GM12878 (cell line): ENCODE results near the gene SLC6A20.

Source experiments
- CEBPB ChIP-seq, 2 experiments: fragments of 150-350 bp in 1 of 2; IDR thresholded peaks; 2 replicates each; pipeline ENCODE4 v1.6.1; 2012 to 2014; ENCODE audit warnings: low read depth in 2 of 2, low read length in 2 of 2, borderline replicate concordance in 1 of 2, inconsistent platforms in 1 of 2
- EP300 ChIP-seq, 2 experiments: fragments of 150-350 bp in 1 of 2; IDR thresholded peaks; 2 replicates each; pipeline ENCODE4 v1.6.1; 2011 to 2012; ENCODE audit warnings: low read depth in 2 of 2, low read length in 2 of 2, borderline replicate concordance in 1 of 2, improper control_type of control experiment in 1 of 2, inconsistent platforms in 1 of 2; ENCODE audit not compliant: control insufficient read depth in 1 of 2
- JUNB ChIP-seq: IDR thresholded peaks from 2 replicates; pipeline ENCODE4 v1.6.1; 2016; ENCODE audit warnings: antibody characterized with exemption, mild to moderate bottlenecking
- JUND ChIP-seq: IDR thresholded peaks from 2 replicates; pipeline ENCODE4 v1.6.1; 2012; ENCODE audit warnings: low read depth, mild to moderate bottlenecking, low read length, improper control_type of control experiment, moderate library complexity
- POLR2A ChIP-seq: IDR thresholded peaks from 2 replicates; pipeline ENCODE4 v1.6.1; 2011; ENCODE audit warnings: low read depth, mild to moderate bottlenecking, low read length
- POLR2AphosphoS5 ChIP-seq: IDR thresholded peaks from 2 replicates; pipeline ENCODE4 v1.6.1; 2011; ENCODE audit warnings: mild to moderate bottlenecking, low read length, inconsistent platforms
- STAT1 ChIP-seq: fragments of 450-650 bp; conservative IDR thresholded peaks from 2 replicates; pipeline ENCODE4 v1.6.1; 2014; ENCODE audit warnings: antibody characterized with exemption, mild to moderate bottlenecking
- ZNF24 ChIP-seq: fragments of 450-650 bp; IDR thresholded peaks from 2 replicates; pipeline ENCODE4 v1.6.1; 2017; ENCODE audit warnings: antibody characterized with exemption, mild to moderate bottlenecking
- ZNF274 ChIP-seq: IDR thresholded peaks from one replicate; pipeline ENCODE4 v1.8.0; 2011; ENCODE audit not compliant: insufficient read length, insufficient read depth
- ZZZ3 ChIP-seq: IDR thresholded peaks from 2 replicates; pipeline ENCODE4 v1.6.1; 2011; ENCODE audit warnings: low read depth; ENCODE audit not compliant: control insufficient read depth, insufficient read length
- TF ChIP-seq, protein P1 (sequence below): fragments of 450-650 bp; IDR thresholded peaks from 2 replicates; pipeline ENCODE4 v1.6.1; 2017; ENCODE audit warnings: mild to moderate bottlenecking
- TF ChIP-seq, protein P2 (sequence below), 3 experiments: IDR thresholded peaks in 2 of 3; conservative IDR thresholded peaks in 1 of 3; 2 replicates each; pipeline ENCODE4 v1.5.1; 2011; ENCODE audit warnings: low read depth in 3 of 3, low read length in 3 of 3, mild to moderate bottlenecking in 3 of 3, control low read depth in 2 of 3, moderate library complexity in 2 of 3, inconsistent platforms in 1 of 3, mixed read lengths in 1 of 3; ENCODE audit not compliant: control insufficient read depth in 2 of 3, insufficient read depth in 1 of 3; ENCODE audit errors: extremely low read depth in 1 of 3

DNA sequence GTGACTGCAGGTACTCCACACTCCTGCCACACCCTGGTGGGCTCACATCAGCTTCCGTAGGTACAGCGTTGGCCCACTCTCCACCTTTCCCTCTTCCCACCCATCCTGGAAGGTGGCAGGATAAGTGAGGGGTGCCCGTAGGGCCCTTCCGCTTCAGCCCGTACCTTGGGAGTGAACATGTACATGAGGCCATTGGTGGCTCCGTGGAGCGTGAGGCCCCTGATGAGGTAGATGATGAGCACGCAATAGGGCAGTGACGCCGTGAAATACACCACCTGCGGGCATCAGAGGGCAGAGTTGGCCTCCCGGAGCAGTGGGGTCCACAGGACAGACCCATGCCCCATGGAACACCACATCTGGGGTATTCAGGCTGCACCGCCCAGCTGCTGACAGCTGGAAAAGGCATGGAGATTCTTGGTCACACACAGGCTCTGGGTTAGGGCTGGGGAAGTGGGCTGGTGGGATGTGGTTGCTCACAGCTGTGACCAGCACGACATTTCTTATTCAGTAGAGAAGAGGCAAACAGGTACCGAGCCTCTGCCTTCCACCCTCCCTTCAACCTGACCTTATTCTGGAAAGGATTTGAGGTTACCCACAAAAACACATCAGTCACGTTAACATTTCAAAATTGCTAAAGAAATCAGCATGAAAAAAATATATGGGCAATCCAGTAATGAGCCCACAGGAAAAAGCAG is 23.8 kb downstream of the SLC6A20 start:
- TF ChIP-seq, protein P1, sequence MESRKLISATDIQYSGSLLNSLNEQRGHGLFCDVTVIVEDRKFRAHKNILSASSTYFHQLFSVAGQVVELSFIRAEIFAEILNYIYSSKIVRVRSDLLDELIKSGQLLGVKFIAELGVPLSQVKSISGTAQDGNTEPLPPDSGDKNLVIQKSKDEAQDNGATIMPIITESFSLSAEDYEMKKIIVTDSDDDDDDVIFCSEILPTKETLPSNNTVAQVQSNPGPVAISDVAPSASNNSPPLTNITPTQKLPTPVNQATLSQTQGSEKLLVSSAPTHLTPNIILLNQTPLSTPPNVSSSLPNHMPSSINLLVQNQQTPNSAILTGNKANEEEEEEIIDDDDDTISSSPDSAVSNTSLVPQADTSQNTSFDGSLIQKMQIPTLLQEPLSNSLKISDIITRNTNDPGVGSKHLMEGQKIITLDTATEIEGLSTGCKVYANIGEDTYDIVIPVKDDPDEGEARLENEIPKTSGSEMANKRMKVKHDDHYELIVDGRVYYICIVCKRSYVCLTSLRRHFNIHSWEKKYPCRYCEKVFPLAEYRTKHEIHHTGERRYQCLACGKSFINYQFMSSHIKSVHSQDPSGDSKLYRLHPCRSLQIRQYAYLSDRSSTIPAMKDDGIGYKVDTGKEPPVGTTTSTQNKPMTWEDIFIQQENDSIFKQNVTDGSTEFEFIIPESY, result no peak
- TF ChIP-seq JUNB, result no peak
- no peak for TF ChIP-seq ZNF24
- TF ChIP-seq JUND, result no peak
- TF ChIP-seq, protein P2, sequence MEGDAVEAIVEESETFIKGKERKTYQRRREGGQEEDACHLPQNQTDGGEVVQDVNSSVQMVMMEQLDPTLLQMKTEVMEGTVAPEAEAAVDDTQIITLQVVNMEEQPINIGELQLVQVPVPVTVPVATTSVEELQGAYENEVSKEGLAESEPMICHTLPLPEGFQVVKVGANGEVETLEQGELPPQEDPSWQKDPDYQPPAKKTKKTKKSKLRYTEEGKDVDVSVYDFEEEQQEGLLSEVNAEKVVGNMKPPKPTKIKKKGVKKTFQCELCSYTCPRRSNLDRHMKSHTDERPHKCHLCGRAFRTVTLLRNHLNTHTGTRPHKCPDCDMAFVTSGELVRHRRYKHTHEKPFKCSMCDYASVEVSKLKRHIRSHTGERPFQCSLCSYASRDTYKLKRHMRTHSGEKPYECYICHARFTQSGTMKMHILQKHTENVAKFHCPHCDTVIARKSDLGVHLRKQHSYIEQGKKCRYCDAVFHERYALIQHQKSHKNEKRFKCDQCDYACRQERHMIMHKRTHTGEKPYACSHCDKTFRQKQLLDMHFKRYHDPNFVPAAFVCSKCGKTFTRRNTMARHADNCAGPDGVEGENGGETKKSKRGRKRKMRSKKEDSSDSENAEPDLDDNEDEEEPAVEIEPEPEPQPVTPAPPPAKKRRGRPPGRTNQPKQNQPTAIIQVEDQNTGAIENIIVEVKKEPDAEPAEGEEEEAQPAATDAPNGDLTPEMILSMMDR (IDR thresholded peaks at IDR 0.05 in 2 of 3, conservative IDR thresholded peaks at IDR 0.05 in 1 of 3; ENCODE audit: control insufficient read depth in 2 of 3, extremely low read depth in 1 of 3, insufficient read depth in 1 of 3, low read depth in 3 of 3, low read length in 3 of 3), result no peak
- no peak for TF ChIP-seq EP300 (IDR thresholded peaks at IDR 0.05; ENCODE audit: borderline replicate concordance in 1 of 2, control insufficient read depth in 1 of 2, low read depth in 2 of 2, low read length in 2 of 2)
- no peak for TF ChIP-seq POLR2A
- TF ChIP-seq ZZZ3, result no peak
- TF ChIP-seq ZNF274, result no peak
- no peak for TF ChIP-seq POLR2AphosphoS5
- TF ChIP-seq CEBPB (IDR thresholded peaks at IDR 0.05; ENCODE audit: borderline replicate concordance in 1 of 2, low read depth in 2 of 2, low read length in 2 of 2), result no peak
- TF ChIP-seq STAT1, result no peak
